Pancreas (tissue), 10 donors: ENCODE data around the gene RNF157. TPM values are rescaled to one million over a fixed set of nuclear protein-coding genes. Genes with fewer than 3 reads are reported as not detected.

Experiments
- ATAC-seq, 4 donors: fragments of 200-7000 bp; cut with Tn5 transposase; one replicate each; pipeline versions ENCODE4 v1.8.0 to v1.9.1; 2020; ENCODE audit warnings: mild to moderate bottlenecking in 4 of 4, moderate library complexity in 4 of 4
- DNase-seq, 6 donors: peaks; one replicate each; pipeline ENCODE4 v3.0.0-alpha.2; 2020
- FAIRE-seq: peaks from 2 replicates; lab custom pipeline; 2012; peaks lifted over from hg19 to GRCh38; lab: Jason Lieb, UNC
- H3K27ac ChIP-seq, 4 donors: fragments of 200-600 bp; sonication (generic); 1 replicate in 3 of 4; 2 replicates in 1 of 4; pipeline versions ENCODE4 v1.5.0 to v1.8.0; 2020
- H3K27me3 ChIP-seq, 4 donors: fragments of 200-600 bp; one replicate each; pipeline ENCODE4 v1.8.0; 2021
- H3K36me3 ChIP-seq, 3 donors: fragments of 200-600 bp; sonication (generic) in 1 of 3; one replicate each; pipeline versions ENCODE4 v1.5.0 to v1.8.0; 2020 to 2021
- H3K4me1 ChIP-seq, 3 donors: fragments of 200-600 bp; one replicate each; pipeline ENCODE4 v1.8.0; 2021
- H3K4me3 ChIP-seq, 4 donors: fragments of 200-600 bp; sonication (generic) in 2 of 4; one replicate each; pipeline versions ENCODE4 v1.5.0 to v1.8.0; 2020 to 2021
- H3K9me3 ChIP-seq, 4 donors: fragments of 200-600 bp; one replicate each; pipeline ENCODE4 v1.8.0; 2021
- CTCF ChIP-seq, 4 donors: fragments of 200-600 bp; sonication (generic) in 3 of 4; IDR thresholded peaks; one replicate each; pipeline versions ENCODE4 v1.5.0 to v1.8.0; 2021; ENCODE audit warnings: antibody characterized with exemption in 4 of 4
- WGBS, 2 donors: extraction: QIAGEN DNeasy Blood & Tissue Kit; methylation state at CpG; one replicate each; pipeline ENCODE4 v1.1.7; 2013; 5-methylcytosine and 5-hydroxymethylcytosine counted together
- intact Hi-C, 3 donors: fragments of 100-400 bp; cut with DNase I; formaldehyde crosslinking; loops; one replicate each; pipeline versions ENCODE4 v1.11.1 to v1.14.2; 2022
- polyA plus RNA-seq, 2 donors: library from polyadenylated mRNA; stranded (reverse); fragments of 200-250 nt; gene quantifications; one replicate each; pipeline ENCODE4 v1.2.3, GENCODE V29; 2013
- total RNA-seq, 6 donors: library from RNA; stranded (reverse); fragmentation: NEBNext Ultra II Directional in 4 of 6; extraction: Animal tissue kit (Norgen Biotek cat#: 25700) in 4 of 6; gene quantifications; one replicate each; pipeline versions ENCODE4 v1.2.1 to v1.2.4, GENCODE V29; 2021 to 2023
- donor health status: healthy with polysubstance abuse.
- donor health status: DM: no; HTN: no; CAD: no; lungs with moderate emphysema.
- donor health status: DM: no; HTN: no; CAD: no.
- donor health status: control.
- donor health status: control.
- donor health status: Bipolar disorder and iron deficiency.
- donor health status: DM: yes; HTN: yes; CAD: no.
- donor health status: DM: no; HTN: no; CAD: no.
- donor health status: DM: no; HTN: no; CAD: no.
- donor health status: DM: yes; HTN: yes; CAD: no.

RNF157 gene
- total and polyA plus RNA-seq, 8 donors, result 0.87 to 6.4 (median 3.3) TPM

GRCh38 chr17:76139801-76140660, 100.3 kb downstream of the RNF157 start:
- Histone ChIP-seq H3K4me1 (peaks cover 0 to 3% (median 0%) of the 10 kb centered on the region in 3 donors), H3K4me3 (peak overlapping the region in 1 of 4 donors; percentile 30), H3K27ac (no peak overlapping the region), H3K27me3 (no peaks in the 10 kb centered on the region), H3K9me3 (no peaks in the 10 kb centered on the region), H3K36me3 (no peaks in the 10 kb centered on the region)
- DNase-seq (peak in 2 of 6 donors; percentile 25 to 63), FAIRE-seq (no peak), ATAC-seq (peak in 2 of 4 donors; percentile 38 to 48)
- TF ChIP-seq CTCF (IDR thresholded peaks at IDR 0.05), result no peak
- intact Hi-C loops, result no loop called here
- WGBS, 2 donors, result 41 to 45% methylated on average over 69 to 78 of the region's 78 CpGs

DNA sequence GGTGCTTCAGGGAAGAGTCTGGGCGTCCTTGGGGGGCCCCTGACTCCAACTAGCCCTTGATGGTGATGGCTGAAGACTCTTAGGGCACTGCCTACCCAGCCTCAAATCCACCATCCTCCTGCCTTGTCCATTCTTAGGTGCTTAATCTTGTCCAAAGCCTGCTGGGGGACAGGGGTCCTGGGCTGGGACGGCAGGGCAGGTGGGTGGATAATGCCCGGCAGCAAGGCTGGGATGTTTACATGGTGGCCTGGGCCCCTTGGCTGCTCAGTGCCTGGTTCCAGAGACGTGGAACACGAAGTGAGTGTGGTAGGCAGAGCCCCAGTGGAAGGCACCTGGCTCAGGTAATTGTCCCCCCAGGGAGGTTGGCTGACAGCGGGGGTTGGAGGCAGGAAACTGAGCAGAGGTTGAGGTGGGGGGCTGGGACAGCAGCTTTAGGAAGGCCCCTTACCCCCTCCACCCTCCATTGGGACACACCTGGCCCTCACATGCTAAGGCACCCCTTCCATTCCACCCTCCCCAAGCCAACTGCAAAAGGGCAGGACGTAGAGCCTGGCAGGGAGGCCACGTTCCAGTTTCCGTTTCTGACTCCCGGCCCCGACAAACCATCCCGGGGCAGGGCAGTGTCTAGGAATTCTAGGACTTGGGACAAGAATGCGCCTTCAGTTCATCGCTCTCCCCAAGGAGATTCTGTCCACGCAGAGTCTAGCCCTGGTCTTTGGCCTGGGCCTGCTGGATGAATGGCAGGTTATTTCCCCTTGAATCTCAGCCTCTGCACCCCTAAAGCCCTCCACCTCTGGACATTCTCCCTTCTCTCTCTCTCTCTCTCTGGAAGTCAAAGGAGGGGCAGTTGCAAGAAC, 101.2 kb downstream of the RNF157 start:
- intact Hi-C loops, result no loop called here

DNA sequence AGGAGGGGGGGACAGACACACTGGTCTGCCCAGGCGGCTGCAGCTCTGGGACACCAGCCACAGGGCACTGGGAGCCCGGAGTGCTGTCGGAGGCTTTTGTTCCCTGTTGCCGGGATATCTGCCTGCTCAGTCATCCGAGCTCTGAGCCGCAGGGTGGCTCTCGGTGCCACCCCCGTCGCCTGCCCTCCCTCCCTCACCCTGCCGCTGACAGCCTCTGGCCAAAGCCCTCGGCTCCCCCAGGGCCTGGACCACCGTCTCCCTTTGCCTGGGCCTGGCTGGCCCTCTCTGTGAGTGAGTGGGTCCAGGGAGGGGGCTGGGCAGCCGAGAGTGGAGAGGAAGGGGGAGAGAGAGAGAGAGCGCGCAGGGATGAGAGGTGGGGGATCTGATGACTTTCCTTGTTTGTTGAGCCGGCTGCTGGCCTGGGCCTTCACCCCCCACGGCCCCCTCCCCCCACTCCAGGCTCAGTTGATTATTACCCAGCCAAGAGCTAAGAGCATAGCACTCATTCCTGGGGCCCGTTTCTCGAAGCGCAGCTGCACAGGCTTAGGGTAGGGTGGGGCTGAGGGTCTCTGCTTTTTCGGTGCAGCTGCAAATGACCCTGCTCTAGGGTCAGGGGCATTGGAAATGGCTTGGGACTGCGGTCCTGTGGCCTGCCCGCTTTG, 101.9 kb downstream of the RNF157 start:
- FAIRE-seq, result no peak
- Histone ChIP-seq H3K4me1 (peaks cover 0 to 3% (median 0%) of the 10 kb centered on the region in 3 donors), H3K36me3 (no peaks in the 10 kb centered on the region), H3K27ac (peak overlapping the region; percentile 8 to 66 (median 44)), H3K4me3 (peak overlapping the region in 1 of 4 donors; percentile 13), H3K27me3 (no peaks in the 10 kb centered on the region), H3K9me3 (no peaks in the 10 kb centered on the region)
- ATAC-seq, result peak; percentile 29 to 60 (median 56)
- peak in 4 of 6 donors; percentile 40 to 81 (median 54) for DNase-seq
- intact Hi-C loops, result no loop called here
- WGBS, 2 donors, result 20 to 25% methylated on average over 19 to 23 of the region's 23 CpGs
- TF ChIP-seq CTCF (IDR thresholded peaks at IDR 0.05), result no peak

More for the DNA sequence above, 101.2 kb downstream of the RNF157 start:
- no peaks in the 10 kb centered on the region for H3K27me3 ChIP-seq
- ATAC-seq (no peak), DNase-seq (peak in 1 of 6 donors; percentile 49), FAIRE-seq (no peak)
- H3K4me1 ChIP-seq, result peaks cover 0 to 3% (median 0%) of the 10 kb centered on the region in 3 donors
- no peak for TF ChIP-seq CTCF (IDR thresholded peaks at IDR 0.05)
- H3K4me3 ChIP-seq, result peak overlapping the region in 1 of 4 donors; percentile 9
- H3K9me3 ChIP-seq, result no peaks in the 10 kb centered on the region
- 58 to 61% methylated on average over 14 to 15 of the region's 15 CpGs for WGBS, 2 donors
- H3K27ac ChIP-seq, result peak overlapping the region in 2 of 4 donors; percentile 35 to 66
- H3K36me3 ChIP-seq, result no peaks in the 10 kb centered on the region

DNA sequence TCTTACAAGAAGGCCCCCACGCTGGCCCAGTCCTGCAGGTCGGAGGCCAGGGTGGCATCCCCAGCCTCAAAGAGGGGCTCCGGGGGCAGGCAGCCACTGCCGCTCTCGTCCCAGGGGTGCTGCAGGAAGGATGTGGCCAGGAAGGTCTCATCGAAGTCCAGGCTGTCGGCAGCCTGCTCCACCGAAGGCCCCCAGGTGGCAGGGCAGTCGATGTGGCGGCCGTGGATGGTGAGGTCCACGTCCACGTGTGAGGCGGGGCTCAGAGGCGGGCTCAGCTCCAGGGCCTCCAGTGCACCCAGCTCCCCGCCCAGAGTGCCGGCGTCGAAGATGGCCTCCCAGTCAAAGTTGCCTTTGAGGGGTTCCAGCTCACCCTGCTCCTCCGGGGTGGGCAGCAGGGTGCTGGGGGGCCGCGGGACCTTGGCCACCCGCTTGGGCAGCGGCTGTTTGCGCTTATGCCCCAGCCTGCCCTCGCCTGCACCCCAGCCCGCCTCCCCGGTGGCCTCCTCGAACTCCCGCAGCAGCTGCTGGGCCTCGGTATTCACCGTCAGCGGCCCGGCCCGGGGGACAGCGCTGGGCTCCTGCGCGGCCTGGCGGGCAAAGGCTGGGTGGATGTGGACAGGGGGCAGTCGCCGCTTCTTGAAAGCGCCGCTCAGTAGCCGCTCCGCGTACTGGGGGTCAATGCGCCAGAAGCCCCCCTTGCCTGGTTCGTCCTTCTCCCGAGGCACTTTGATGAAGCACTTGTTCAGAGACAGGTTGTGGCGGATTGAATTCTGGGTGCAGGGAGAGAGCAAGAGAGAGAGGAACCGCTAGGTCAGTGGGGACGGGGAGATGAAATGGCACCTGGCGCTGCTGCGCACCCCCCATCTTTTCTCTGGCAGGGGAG, 102.7 kb downstream of the RNF157 start:
- H3K9me3 ChIP-seq, result no peaks in the 10 kb centered on the region
- TF ChIP-seq CTCF (IDR thresholded peaks at IDR 0.05), result no peak
- H3K4me1 ChIP-seq, result peaks cover 0 to 3% (median 0%) of the 10 kb centered on the region in 3 donors
- H3K36me3 ChIP-seq, result no peaks in the 10 kb centered on the region
- intact Hi-C loops, result no loop called here
- WGBS, 2 donors, result 59 to 66% methylated on average over 42 to 54 of the region's 54 CpGs
- H3K27ac ChIP-seq, result peak overlapping the region; percentile 8 to 66 (median 44)
- FAIRE-seq, result no peak
- ATAC-seq, result no peak
- peak overlapping the region in 1 of 4 donors; percentile 13 for H3K4me3 ChIP-seq
- peak in 1 of 6 donors; percentile 61 for DNase-seq
- no peaks in the 10 kb centered on the region for H3K27me3 ChIP-seq
